Measurements from ENCODE around the gene HMGCL.
A peak's percentile ranks its signal among the peaks of the same experiment; 100 is the strongest.
"Not testable (repeated sequence)": the region's sequence is repeated elsewhere in the genome, so short reads cannot be mapped to it uniquely, and the experiment has no call there.

HMGCL gene

GRCh38 chr1:23825076-23825761, at the start of gene HMGCL:
Gene HMGCL, minus strand, starts transcription at chr1:23825429. Its CDS starts 14 bp downstream, at chr1:23825415.
- peak; percentile 95 for DNase-seq

DNA sequence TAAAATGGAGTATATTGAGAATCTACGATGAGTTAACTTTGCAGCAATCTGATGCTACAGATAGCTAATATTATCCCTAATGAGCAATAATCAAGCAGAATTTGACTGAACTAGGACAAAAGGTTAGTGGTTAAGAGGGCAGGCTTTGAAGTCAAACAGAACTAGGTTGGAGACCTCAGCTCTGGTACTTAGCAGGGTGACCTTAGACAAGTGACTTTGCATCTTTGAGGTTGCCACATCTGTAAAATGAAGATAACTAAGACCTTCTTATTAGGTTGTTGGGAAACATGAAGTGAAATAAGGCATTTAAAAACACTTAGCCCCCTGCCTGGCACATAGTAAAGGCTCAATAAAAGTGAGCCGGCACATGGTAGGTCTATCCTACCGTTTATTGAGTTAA, 47.2 kb upstream of the HMGCL start:
- no peak for DNase-seq

DNA sequence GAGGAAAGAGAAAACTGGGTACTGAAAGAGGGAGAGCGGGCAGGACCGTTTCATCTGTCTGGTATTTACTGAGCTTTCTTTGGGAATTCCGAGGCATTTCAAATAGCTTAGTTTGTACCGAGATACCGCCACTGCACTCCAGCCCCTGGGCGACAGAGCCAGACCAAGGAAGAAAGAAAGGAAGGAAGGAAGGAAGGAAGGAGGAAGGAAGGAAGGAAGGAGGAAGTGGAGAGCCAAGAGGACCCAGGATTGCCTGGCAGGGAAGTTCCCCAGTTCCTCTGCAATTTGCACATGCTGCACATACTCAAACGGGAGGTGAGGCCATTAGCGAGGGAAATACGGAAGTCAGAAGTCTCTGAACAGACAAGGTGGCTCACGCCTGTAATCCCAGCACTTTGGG, 43.8 kb upstream of the HMGCL start:
- peak; percentile 57 for DNase-seq

DNA sequence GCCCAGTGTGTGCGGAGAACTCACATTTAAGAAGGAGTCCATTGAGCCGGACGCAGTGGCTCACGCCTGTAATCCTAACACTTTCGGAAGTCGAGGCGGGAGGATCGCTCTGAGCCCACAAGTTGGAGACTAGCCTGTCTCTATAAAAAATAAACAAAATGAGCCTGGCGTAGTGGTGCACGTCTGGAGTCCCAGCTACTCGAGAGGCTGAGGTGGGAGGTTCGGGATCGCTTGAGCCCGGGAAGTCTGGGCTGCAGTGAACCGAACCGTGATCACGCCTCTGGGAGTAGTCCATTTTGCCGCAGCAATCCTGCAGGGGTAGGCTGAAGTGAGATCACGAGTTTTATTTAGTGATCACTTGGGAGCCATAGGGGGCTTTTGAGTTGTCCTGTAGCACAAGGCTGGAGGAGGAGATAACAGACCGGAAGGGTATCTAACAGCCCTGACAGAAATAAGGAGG, 43.4 kb upstream of the HMGCL start:
- no peak for DNase-seq

- DNase-seq, result peak; percentile 90
Observed at GRCh38 chr1:23867895-23868556, 42.8 kb upstream of the HMGCL start, which contains the start of gene FUCA1. Gene FUCA1, minus strand, starts transcription at chr1:23868290. Its CDS starts 4 bp downstream, at chr1:23868286.

- no peak for DNase-seq
Observed at GRCh38 chr1:23867542-23867894, 42.3 kb upstream of the HMGCL start.

- DNase-seq, result peak; percentile 50
Observed at GRCh38 chr1:23865543-23865930, 40.3 kb upstream of the HMGCL start.

GRCh38 chr1:23864801-23865542, 39.7 kb upstream of the HMGCL start:
- DNase-seq, result no peak

GRCh38 chr1:23862640-23863039, 37.4 kb upstream of the HMGCL start:
- DNase-seq, result no peak

DNA sequence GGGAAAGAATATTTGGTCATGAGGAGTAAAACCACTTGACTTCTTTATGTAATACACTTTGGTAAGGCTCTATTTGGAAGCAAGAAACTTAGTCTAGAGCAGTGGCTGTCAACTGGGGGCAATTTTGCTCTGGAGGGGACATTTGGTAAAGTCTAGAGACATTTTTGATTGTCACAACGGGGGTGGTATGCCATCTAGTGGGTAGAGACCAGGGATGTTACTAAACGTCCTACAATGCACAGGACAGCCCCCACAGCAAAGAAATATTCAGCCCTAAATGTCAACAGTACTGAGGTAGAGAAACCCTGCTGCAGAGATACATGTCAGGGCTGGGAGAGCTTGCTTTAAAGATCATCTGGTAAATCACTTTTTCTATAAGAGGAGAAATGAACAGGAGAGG, 29.3 kb upstream of the HMGCL start:
- peak; percentile 7 for DNase-seq

DNA sequence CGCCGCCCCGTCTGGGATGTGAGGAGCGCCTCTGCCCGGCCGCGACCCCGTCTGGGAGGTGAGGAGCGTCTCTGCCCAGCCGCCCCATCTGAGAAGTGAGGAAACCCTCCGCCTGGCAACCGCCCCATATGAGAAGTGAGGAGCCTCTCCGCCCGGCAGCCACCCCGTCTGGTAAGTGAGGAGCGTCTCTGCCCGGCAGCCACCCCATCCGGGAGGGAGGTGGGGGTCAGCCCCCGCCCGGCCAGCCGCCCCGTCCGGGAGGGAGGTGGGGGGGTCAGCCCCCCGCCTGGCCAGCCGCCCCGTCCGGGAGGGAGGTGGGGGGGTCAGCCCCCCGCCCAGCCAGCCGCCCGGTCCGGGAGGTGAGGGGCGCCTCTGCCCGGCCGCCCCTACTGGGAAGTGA, 27.9 kb upstream of the HMGCL start:
- DNase-seq, result not testable (repeated sequence)

DNA sequence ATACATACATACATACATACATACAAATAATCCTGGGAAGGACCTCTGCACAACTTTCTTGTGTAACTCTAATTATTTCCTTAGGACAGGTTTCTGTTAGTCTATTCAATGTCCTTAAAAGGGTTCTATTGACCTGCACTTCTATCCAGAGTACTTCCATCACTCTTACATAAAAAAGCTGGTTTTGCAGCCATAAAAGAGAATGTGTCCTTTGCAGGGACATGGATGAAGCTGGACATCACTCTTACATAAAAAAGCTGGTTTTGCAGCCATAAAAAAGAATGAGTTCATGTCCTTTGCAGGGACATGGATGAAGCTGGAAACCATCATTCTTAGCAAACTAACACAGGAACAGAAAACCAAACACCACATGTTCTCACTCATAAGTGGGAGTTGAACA, 26.2 kb upstream of the HMGCL start:
- not testable (repeated sequence) for DNase-seq

GRCh38 chr1:23848673-23849616, 23.7 kb upstream of the HMGCL start:
- DNase-seq, result no peak

- not testable (repeated sequence) for DNase-seq
Observed at GRCh38 chr1:23847482-23848095, 22.4 kb upstream of the HMGCL start.

DNA sequence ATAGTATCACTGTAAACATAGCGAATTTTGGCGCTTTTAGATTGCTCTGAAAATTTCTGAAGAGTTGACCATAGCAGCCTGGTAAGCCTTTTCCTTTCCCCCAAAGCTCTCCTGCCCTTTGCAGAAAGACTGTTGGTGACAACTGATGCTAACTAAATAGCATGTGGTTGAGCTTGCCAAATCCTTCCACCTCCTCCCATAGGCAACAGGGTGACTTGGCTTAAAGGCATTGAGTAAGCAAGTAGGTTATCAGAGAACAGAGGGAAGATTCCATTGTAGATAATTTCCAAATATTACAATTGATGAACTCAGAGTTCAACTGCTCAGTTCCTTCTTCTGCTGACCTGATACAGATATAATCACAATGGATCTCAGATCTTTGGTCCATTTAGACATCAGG, 19.9 kb upstream of the HMGCL start:
- peak; percentile 39 for DNase-seq

DNA sequence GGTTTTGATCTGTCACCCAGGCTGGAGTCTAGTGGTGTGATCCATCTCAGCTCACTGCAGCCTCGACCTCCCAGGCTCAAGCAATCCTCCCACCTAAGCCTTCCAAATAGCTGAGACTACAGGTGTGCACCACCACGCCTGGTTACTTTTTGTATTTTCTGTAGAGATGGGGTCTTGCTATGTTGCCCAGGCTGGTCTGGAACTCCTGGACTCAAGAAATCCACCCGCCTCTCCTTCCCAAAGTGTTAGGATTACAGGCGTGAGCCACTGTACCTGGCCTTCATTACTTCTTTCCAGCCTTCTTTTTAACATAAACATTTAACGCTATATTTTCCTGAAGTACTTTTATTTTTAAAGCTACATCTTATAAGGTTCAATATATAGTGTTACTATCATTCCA, 18.4 kb upstream of the HMGCL start:
- no peak for DNase-seq

DNA sequence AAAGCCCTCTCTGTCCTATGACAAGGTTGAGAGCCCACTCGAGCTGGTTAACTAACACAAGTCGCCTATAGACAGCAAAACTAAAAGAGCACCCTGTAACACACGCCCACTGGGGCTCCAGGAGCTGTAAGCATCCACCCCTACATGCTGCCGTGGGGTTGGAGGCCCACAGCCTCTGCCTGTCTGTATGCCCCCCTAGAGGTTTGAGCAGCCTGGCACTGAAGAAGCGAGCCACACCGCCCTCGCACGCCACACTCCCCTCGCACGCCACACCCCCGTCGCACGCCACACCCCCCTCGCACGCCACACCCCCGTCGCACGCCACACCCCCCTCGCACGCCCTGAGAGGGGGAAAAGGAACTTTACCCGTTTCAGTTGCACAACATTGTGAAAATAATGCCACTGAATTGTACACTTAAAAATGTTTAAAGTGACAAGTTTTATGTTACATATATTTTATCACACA, 13.2 kb upstream of the HMGCL start:
- peak; percentile 69 for DNase-seq

DNA sequence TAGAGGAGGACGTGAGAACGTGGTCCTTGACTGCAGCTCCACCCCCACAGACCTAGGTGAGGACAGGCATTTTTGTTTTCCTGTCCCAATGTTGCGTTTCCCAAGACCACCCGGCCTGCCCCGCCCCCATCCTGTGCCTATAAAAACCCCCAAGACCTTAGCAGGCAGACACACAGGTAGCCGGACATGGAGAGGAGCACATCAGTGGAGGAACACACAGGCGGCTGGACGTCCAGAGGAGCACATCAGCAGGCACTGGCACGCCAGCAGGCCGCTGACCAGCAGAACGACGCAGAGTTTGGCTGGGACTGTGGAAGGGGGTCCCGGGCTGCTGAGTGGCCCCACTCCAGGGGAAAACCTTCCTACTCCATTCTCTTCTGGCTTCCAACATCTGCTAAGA, 12.7 kb upstream of the HMGCL start:
- no peak for DNase-seq

DNA sequence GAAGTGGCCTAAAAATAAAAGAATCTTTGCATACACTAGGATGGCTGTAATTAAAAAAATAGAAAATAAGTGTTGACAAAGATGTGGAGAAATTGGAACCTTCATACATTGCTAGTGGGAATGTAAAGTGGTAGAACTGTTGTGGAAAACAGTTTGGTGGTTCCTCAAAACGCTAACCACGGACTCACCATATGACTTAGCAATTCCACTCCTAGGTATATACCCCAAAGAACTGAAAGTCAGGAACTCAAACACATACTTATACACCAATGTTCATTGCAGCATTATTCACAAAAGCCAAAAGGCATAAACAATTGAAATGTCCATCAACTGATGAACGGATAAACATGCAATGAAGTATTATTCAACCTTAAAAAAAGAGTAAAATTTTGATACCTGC, 10.8 kb upstream of the HMGCL start:
- peak; percentile 36 for DNase-seq

- DNase-seq, result not testable (repeated sequence)
Observed at GRCh38 chr1:23834156-23834555, 8.9 kb upstream of the HMGCL start.

DNA sequence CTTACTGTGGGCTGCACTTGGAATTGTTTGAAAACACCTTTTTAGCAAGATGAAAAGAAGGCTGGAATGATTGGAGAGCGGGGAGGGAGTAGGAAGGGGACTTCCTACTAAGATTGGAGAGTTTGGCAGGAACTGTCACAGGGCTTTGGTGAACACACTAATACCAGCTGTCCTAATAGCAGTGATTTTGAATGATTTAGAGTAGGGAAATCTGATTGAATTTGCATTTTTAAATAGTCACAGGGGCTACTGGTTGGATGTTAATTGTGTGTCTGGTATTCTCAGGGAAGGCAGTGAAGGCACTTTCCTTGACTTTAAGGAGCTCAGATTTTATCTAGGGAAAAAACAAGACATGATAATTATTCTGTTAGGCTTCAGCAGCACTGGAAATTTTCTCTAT, 2.5 kb upstream of the HMGCL start:
- DNase-seq, result no peak

GRCh38 chr1:23826590-23826989, 1.4 kb upstream of the HMGCL start:
- not testable (repeated sequence) for DNase-seq

All from inflammatory macrophage treated with lipopolysaccharide for 4 hours (primary cell).